ENCODE results near the gene PCDHGA11. TPM values are rescaled to one million over a fixed set of nuclear protein-coding genes. Genes with fewer than 3 reads are reported as not detected.

PCDHGA11 gene
- total RNA-seq, 2 experiments from 2014 or later, result 4.1 to 6.8 TPM

DNA sequence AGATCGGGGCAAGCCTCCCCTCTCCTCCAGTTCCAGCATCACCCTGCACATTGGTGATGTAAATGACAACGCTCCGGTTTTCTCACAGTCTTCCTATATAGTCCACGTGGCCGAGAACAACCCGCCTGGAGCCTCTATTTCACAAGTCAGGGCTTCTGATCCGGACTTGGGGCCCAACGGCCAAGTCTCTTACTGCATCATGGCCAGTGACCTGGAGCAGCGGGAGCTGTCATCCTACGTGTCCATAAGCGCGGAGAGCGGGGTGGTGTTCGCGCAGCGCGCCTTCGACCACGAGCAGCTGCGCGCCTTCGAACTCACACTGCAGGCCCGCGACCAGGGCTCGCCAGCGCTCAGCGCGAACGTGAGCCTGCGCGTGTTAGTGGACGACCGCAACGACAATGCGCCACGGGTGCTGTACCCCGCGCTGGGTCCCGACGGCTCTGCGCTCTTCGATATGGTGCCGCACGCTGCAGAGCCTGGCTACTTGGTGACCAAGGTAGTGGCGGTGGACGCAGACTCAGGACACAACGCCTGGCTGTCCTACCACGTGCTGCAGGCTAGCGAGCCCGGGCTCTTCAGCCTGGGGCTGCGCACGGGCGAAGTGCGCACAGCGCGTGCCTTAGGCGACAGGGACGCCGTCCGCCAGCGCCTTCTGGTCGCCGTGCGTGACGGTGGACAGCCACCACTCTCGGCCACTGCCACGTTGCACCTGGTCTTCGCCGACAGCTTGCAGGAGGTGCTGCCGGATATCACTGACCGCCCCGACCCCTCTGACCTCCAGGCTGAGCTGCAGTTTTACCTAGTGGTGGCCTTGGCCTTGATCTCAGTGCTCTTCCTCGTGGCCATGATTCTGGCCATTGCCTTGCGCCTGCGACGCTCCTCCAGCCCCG is 31.5 kb upstream of the PCDHGA11 start:
- no peaks in the 10 kb centered on the region for H4K20me1 ChIP-seq (ENCODE audit: insufficient read depth, low read length)

GRCh38 chr5:141392429-141393198 is 28.2 kb upstream of the PCDHGA11 start, which contains the start of gene PCDHGA8:
TSS of gene PCDHGA8 (plus strand) at chr5:141392633. CDS start at chr5:141392814, 181 bp downstream.
- Histone ChIP-seq H3K36me3 (ENCODE audit: insufficient read depth, low read length) (no peaks in the 10 kb centered on the region), H3K9me2 (ENCODE audit: insufficient read depth, low read length) (no peaks in the 10 kb centered on the region), H3K9me3 (ENCODE audit: low read length) (no peaks in the 10 kb centered on the region), H3K4me2 (ENCODE audit: low read length) (peak within 1 kb of the TSS; percentile 40), H3K4me1 (ENCODE audit: insufficient read depth, low read length, poor library complexity, severe bottlenecking) (peaks cover 7% of the 10 kb centered on the region), H3K27ac (ENCODE audit: low read depth, low read length, poor library complexity, severe bottlenecking) (no peak within 1 kb of the TSS), H4K20me1 (ENCODE audit: insufficient read depth, low read length) (no peaks in the 10 kb centered on the region), H3K4me3 (ENCODE audit: low read depth, low read length, poor library complexity, severe bottlenecking) (peak within 1 kb of the TSS; percentile 25), H3K79me2 (ENCODE audit: insufficient read depth, low read depth, low read length) (peaks cover 8% of the 10 kb centered on the region; the same call in 1 of the 2 replicates), H2AFZ (ENCODE audit: low read length) (no peak within 1 kb of the TSS)
- intact Hi-C loops (cut with micrococcal nuclease; ENCODE audit: unreplicated experiment), result no loop called here
- DNase-seq (ENCODE audit: low spot score), result peak; percentile 41
- CTCF ChIA-PET (ENCODE audit: unreplicated experiment), result no interaction called here
- POLR2A ChIA-PET, result interaction anchor here (1.4 kb wide), 1 partner anchor 12 kb away, joined by 3 read pairs; no protein-coding TSS in a partner anchor
- TF ChIP-seq EZH2phosphoT487 (IDR thresholded peaks at IDR 0.05; ENCODE audit: borderline replicate concordance, low read depth, low read length), result no peak
- TF ChIP-seq, protein P1, sequence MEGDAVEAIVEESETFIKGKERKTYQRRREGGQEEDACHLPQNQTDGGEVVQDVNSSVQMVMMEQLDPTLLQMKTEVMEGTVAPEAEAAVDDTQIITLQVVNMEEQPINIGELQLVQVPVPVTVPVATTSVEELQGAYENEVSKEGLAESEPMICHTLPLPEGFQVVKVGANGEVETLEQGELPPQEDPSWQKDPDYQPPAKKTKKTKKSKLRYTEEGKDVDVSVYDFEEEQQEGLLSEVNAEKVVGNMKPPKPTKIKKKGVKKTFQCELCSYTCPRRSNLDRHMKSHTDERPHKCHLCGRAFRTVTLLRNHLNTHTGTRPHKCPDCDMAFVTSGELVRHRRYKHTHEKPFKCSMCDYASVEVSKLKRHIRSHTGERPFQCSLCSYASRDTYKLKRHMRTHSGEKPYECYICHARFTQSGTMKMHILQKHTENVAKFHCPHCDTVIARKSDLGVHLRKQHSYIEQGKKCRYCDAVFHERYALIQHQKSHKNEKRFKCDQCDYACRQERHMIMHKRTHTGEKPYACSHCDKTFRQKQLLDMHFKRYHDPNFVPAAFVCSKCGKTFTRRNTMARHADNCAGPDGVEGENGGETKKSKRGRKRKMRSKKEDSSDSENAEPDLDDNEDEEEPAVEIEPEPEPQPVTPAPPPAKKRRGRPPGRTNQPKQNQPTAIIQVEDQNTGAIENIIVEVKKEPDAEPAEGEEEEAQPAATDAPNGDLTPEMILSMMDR (conservative IDR thresholded peaks at IDR 0.05; ENCODE audit: low read length), result peak; percentile 84
- BruUV-seq (replicated peaks), result no TSS peak

More for the DNA sequence above, 31.5 kb upstream of the PCDHGA11 start:
- intact Hi-C loops (cut with micrococcal nuclease; ENCODE audit: unreplicated experiment), result no loop called here
- no peaks in the 10 kb centered on the region for H3K9me3 ChIP-seq (ENCODE audit: low read length)
- H3K4me2 ChIP-seq (ENCODE audit: low read length), result no peak overlapping the region
- TF ChIP-seq, protein P1 (conservative IDR thresholded peaks at IDR 0.05; ENCODE audit: low read length), result no peak
- TF ChIP-seq EZH2phosphoT487 (IDR thresholded peaks at IDR 0.05; ENCODE audit: borderline replicate concordance, low read depth, low read length), result no peak
- peaks cover 8% of the 10 kb centered on the region; the same call in 1 of the 2 replicates for H3K79me2 ChIP-seq (ENCODE audit: insufficient read depth, low read depth, low read length)
- H3K9me2 ChIP-seq (ENCODE audit: insufficient read depth, low read length), result no peaks in the 10 kb centered on the region
- no peak overlapping the region for H3K4me3 ChIP-seq (ENCODE audit: low read depth, low read length, poor library complexity, severe bottlenecking)
- ChIA-PET CTCF (ENCODE audit: unreplicated experiment) (interaction anchor here (0.6 to 1.3 kb wide), 3 partner anchors 70 to 169 kb away, joined by 3 to 5 read pairs (median 3); partner anchors contain the start of gene TAF7), POLR2A (no interaction called here)
- peaks cover 7% of the 10 kb centered on the region for H3K4me1 ChIP-seq (ENCODE audit: insufficient read depth, low read length, poor library complexity, severe bottlenecking)
- BruUV-seq (replicated peaks), result no TSS peak
- H3K27ac ChIP-seq (ENCODE audit: low read depth, low read length, poor library complexity, severe bottlenecking), result no peak overlapping the region
- H2AFZ ChIP-seq (ENCODE audit: low read length), result no peak overlapping the region
- H3K36me3 ChIP-seq (ENCODE audit: insufficient read depth, low read length), result no peaks in the 10 kb centered on the region
- no peak for DNase-seq (ENCODE audit: low spot score)
